Panc1 (cell line): ENCODE data around the gene TCP10L. TPM values are rescaled to one million over a fixed set of nuclear protein-coding genes. Genes with fewer than 3 reads are reported as not detected.

Experiments used
- ATAC-seq: fragments of 200-7000 bp; cut with Tn5 transposase; 2 replicates; pipeline ENCODE4 v1.9.1; 2020; ENCODE audit warnings: mild to moderate bottlenecking, moderate library complexity
- BruUV-seq: library from RNA; stranded (reverse); fragments of 400-500 nt; replicated peaks from 2 replicates; lab custom pipeline; 2021; lab: Mats Ljungman, UMichigan
- CTCF ChIA-PET: fragments of 300-600 bp; sonication (Branson Sonifier 250); formaldehyde crosslinking; loops from one replicate; lab custom pipeline; 2022; ENCODE audit warnings: antibody characterized with exemption; lab: Charles Lee
- POLR2A ChIA-PET: fragments of 300-600 bp; sonication (Branson Sonifier 250); formaldehyde crosslinking; loops from one replicate; lab custom pipeline; 2022; ENCODE audit warnings: antibody characterized with exemption; lab: Charles Lee
- DNase-seq: peaks from one replicate; pipeline ENCODE4 v3.0.0-alpha.2; 2010; ENCODE audit warnings: low read depth, low spot score
- H3K27ac ChIP-seq: 2 replicates; pipeline ENCODE4 v1.5.1; 2011; ENCODE audit warnings: mild to moderate bottlenecking, low read length, inconsistent platforms
- H3K27me3 ChIP-seq: fragments of 200-500 bp; sonication (Bioruptor generic); 2 replicates; pipeline ENCODE4 v1.6.0; 2014; ENCODE audit warnings: low read length, inconsistent platforms; ENCODE audit not compliant: control insufficient read depth, insufficient read depth
- H3K36me3 ChIP-seq: fragments of 200-500 bp; sonication (Bioruptor generic); 2 replicates; pipeline ENCODE4 v1.5.1; 2014; ENCODE audit warnings: inconsistent platforms, mild to moderate bottlenecking, low read length, moderate library complexity; ENCODE audit not compliant: control insufficient read depth, insufficient read depth
- H3K4me1 ChIP-seq: 2 replicates; pipeline ENCODE4 v1.5.1; 2011; ENCODE audit warnings: inconsistent platforms, mild to moderate bottlenecking, low read length, moderate library complexity; ENCODE audit not compliant: control insufficient read depth, insufficient read depth
- H3K4me3 ChIP-seq, 2 experiments: 2 replicates each; pipeline ENCODE4 v1.5.1; 2011 to 2012; ENCODE audit warnings: low read depth in 2 of 2, low read length in 2 of 2, mild to moderate bottlenecking in 2 of 2, inconsistent platforms in 1 of 2, moderate library complexity in 1 of 2
- H3K9me3 ChIP-seq: fragments of 200-500 bp; sonication (Bioruptor generic); 2 replicates; pipeline ENCODE4 v1.5.1; 2014; ENCODE audit warnings: low read depth, mild to moderate bottlenecking, inconsistent platforms, low read length, moderate library complexity; ENCODE audit not compliant: control insufficient read depth, insufficient read depth
- POLR2AphosphoS5 ChIP-seq: IDR thresholded peaks from 2 replicates; pipeline ENCODE4 v1.6.1; 2012; ENCODE audit warnings: mild to moderate bottlenecking, low read depth, low read length, moderate library complexity
- SIN3A ChIP-seq: IDR thresholded peaks from 2 replicates; pipeline ENCODE4 v1.6.1; 2012; ENCODE audit warnings: low read depth, mild to moderate bottlenecking, low read length, moderate library complexity, borderline replicate concordance; ENCODE audit not compliant: insufficient read depth
- TCF7L2 ChIP-seq: IDR thresholded peaks from 2 replicates; pipeline ENCODE4 v1.6.1; 2011; ENCODE audit warnings: mild to moderate bottlenecking, low read depth, low read length, inconsistent platforms
- in situ Hi-C: cut with HindIII; loops from 2 replicates; pipeline ENCODE4 v1.10.0; 2016; ENCODE audit warnings: low sequenced_read_pairs, low pct_unique_long_range_greater_than_20kb
- intact Hi-C: fragments of 100-400 bp; cut with micrococcal nuclease; formaldehyde crosslinking; loops from one replicate; pipeline ENCODE4 v1.10.0; 2022; ENCODE audit not compliant: unreplicated experiment
- total RNA-seq: library from RNA; stranded (reverse); gene quantifications from one replicate; pipeline ENCODE4 v1.2.1, GENCODE V29; 2021; ENCODE audit not compliant: unreplicated experiment
- TF ChIP-seq, protein P1 (sequence below): fragments of 450-650 bp; IDR thresholded peaks from 2 replicates; pipeline ENCODE4 v1.5.1; 2017; ENCODE audit warnings: mild to moderate bottlenecking
- TF ChIP-seq, protein P2 (sequence below), 2 experiments: IDR thresholded peaks; 2 replicates each; pipeline ENCODE4 v1.6.1; 2011 to 2012; ENCODE audit warnings: low read depth in 2 of 2, control low read depth in 1 of 2, low read length in 1 of 2, mild to moderate bottlenecking in 1 of 2, moderate library complexity in 1 of 2; ENCODE audit not compliant: insufficient read depth in 1 of 2

TCP10L gene
- total RNA-seq, 1 experiment from 2014 or later, result 0.57 TPM

DNA sequence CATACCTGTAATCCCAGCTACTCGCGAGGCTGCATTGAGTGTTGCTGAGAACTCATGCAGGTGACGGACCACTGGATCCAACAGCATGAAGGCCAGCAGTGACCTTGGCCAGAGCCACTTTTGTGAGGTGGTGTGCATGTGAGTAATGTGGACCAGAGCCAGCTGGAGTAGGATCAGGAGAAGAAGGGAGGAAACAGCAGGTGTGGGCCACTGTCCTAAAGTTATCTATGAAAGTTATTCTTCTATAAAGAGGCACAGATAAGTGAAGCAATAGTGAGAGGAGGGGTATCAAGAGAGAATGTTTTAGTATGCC lies 47.8 kb downstream of the TCP10L start:
- CTCF ChIA-PET, result interaction anchor here (0.7 kb wide), 1 partner anchor 546 kb away, joined by 13 read pairs; no protein-coding TSS in a partner anchor
- no peak overlapping the region for H3K27ac ChIP-seq
- intact Hi-C loops, result no loop called here
- DNase-seq, result no peak
- H3K36me3 ChIP-seq, result no peaks in the 10 kb centered on the region
- ATAC-seq, result no peak
- TF ChIP-seq POLR2AphosphoS5 (no peak), TCF7L2 (no peak)
- TF ChIP-seq, protein P1, sequence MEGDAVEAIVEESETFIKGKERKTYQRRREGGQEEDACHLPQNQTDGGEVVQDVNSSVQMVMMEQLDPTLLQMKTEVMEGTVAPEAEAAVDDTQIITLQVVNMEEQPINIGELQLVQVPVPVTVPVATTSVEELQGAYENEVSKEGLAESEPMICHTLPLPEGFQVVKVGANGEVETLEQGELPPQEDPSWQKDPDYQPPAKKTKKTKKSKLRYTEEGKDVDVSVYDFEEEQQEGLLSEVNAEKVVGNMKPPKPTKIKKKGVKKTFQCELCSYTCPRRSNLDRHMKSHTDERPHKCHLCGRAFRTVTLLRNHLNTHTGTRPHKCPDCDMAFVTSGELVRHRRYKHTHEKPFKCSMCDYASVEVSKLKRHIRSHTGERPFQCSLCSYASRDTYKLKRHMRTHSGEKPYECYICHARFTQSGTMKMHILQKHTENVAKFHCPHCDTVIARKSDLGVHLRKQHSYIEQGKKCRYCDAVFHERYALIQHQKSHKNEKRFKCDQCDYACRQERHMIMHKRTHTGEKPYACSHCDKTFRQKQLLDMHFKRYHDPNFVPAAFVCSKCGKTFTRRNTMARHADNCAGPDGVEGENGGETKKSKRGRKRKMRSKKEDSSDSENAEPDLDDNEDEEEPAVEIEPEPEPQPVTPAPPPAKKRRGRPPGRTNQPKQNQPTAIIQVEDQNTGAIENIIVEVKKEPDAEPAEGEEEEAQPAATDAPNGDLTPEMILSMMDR, result no peak
- no peaks in the 10 kb centered on the region for H3K4me1 ChIP-seq
- no peaks in the 10 kb centered on the region for H3K9me3 ChIP-seq
- POLR2A ChIA-PET, result no interaction called here
- H3K27me3 ChIP-seq, result no peaks in the 10 kb centered on the region
- H3K4me3 ChIP-seq, result no peak overlapping the region
- BruUV-seq, result no TSS peak
- in situ Hi-C loops, result no loop called here

DNA sequence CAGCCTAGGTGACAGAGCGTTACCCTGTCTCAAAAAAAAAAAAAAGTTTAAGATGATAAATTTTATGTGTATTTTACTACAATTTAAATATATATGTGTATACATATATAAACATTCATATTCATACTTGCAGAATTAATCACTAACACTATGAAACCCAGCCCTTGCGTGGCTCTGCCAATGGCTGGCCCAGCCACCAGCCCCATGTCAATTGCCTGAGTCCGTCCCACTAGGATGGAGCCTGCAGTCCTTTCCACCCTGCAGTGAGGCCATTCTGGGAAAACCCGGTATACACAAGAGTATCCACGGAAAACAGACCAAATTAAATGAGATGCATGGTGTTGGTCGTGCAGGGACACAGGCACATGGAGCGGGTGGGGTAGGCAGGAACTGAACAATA lies 49.7 kb downstream of the TCP10L start:
- CTCF ChIA-PET, result no interaction called here
- BruUV-seq, result no TSS peak
- intact Hi-C loops, result no loop called here
- TF ChIP-seq, protein P1, result no peak
- no peak for TF ChIP-seq TCF7L2
- no peak for TF ChIP-seq POLR2AphosphoS5
- TF ChIP-seq SIN3A, result no peak
- TF ChIP-seq, protein P2, sequence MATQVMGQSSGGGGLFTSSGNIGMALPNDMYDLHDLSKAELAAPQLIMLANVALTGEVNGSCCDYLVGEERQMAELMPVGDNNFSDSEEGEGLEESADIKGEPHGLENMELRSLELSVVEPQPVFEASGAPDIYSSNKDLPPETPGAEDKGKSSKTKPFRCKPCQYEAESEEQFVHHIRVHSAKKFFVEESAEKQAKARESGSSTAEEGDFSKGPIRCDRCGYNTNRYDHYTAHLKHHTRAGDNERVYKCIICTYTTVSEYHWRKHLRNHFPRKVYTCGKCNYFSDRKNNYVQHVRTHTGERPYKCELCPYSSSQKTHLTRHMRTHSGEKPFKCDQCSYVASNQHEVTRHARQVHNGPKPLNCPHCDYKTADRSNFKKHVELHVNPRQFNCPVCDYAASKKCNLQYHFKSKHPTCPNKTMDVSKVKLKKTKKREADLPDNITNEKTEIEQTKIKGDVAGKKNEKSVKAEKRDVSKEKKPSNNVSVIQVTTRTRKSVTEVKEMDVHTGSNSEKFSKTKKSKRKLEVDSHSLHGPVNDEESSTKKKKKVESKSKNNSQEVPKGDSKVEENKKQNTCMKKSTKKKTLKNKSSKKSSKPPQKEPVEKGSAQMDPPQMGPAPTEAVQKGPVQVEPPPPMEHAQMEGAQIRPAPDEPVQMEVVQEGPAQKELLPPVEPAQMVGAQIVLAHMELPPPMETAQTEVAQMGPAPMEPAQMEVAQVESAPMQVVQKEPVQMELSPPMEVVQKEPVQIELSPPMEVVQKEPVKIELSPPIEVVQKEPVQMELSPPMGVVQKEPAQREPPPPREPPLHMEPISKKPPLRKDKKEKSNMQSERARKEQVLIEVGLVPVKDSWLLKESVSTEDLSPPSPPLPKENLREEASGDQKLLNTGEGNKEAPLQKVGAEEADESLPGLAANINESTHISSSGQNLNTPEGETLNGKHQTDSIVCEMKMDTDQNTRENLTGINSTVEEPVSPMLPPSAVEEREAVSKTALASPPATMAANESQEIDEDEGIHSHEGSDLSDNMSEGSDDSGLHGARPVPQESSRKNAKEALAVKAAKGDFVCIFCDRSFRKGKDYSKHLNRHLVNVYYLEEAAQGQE (IDR thresholded peaks at IDR 0.05; ENCODE audit: insufficient read depth in 1 of 2, low read depth in 2 of 2, low read length in 1 of 2), result no peak
- Histone ChIP-seq H3K4me3 (no peak overlapping the region), H3K27me3 (no peaks in the 10 kb centered on the region), H3K36me3 (no peaks in the 10 kb centered on the region), H3K4me1 (no peaks in the 10 kb centered on the region), H3K9me3 (no peaks in the 10 kb centered on the region), H3K27ac (no peak overlapping the region)
- in situ Hi-C loops, result no loop called here
- ATAC-seq (no peak), DNase-seq (no peak)
- POLR2A ChIA-PET, result no interaction called here

DNA sequence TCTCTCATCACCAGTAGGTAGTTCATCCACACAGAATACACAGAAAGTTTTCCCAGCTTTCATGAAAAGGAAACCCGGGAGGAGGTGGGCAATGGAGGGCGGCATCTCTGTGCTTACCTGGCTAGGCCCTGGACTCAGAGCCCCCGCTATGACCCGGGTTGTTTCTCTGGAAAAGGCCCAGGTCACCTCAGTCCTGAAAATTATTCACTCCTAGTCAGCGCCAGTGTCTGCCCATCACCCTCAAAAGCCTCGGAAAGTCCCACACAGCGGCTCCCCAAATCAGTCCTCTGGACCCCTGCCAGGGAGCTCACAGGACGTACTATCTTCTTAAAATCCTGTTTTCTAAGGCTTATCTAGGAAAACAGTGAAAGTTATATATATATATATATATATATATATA lies 51.2 kb downstream of the TCP10L start:
- Histone ChIP-seq H3K27me3 (no peaks in the 10 kb centered on the region), H3K9me3 (no peaks in the 10 kb centered on the region), H3K27ac (no peak overlapping the region), H3K36me3 (no peaks in the 10 kb centered on the region), H3K4me3 (no peak overlapping the region), H3K4me1 (no peaks in the 10 kb centered on the region)
- intact Hi-C loops (no loop called here), in situ Hi-C loops (no loop called here)
- DNase-seq, result no peak
- ATAC-seq, result no peak
- TF ChIP-seq SIN3A, result no peak
- no peak for TF ChIP-seq POLR2AphosphoS5
- TF ChIP-seq, protein P1, result no peak
- TF ChIP-seq, protein P2 (IDR thresholded peaks at IDR 0.05; ENCODE audit: insufficient read depth in 1 of 2, low read depth in 2 of 2, low read length in 1 of 2), result no peak
- TF ChIP-seq TCF7L2, result no peak
- BruUV-seq, result no TSS peak
- CTCF ChIA-PET, result no interaction called here
- POLR2A ChIA-PET, result no interaction called here
